ENCODE measurements around the gene UPK3A. TPM values are rescaled to one million over a fixed set of nuclear protein-coding genes. Genes with fewer than 3 reads are reported as not detected.

UPK3A gene
- total and polyA plus RNA-seq, 12 donors: 0.17 TPM; not detected in 11

GRCh38 chr22:45317551-45318167, 32.9 kb downstream of the UPK3A start:
- H3K4me3 ChIP-seq: no peak overlapping the region
- intact Hi-C loops (cut with DNase I): no loop called here
- no peak for TF ChIP-seq POLR2A (IDR thresholded peaks at IDR 0.05)
- TF ChIP-seq CTCF (IDR thresholded peaks at IDR 0.05): peak in 4 of 6 experiments; percentile 7 to 39 (median 18)
- H3K9me3 ChIP-seq (replicated peaks in 1 of 3): no peaks in the 10 kb centered on the region
- peak in 2 of 7 donors; percentile 37 to 67 for DNase-seq
- H3K4me1 ChIP-seq (replicated peaks in 1 of 2): peaks cover 0 to 22% of the 10 kb centered on the region in 2 donors
- 54 to 68% (median 59%) methylated on average over 15 to 19 of the region's 19 CpGs for WGBS, 4 donors
- no peaks in the 10 kb centered on the region for H3K27me3 ChIP-seq
- H3K36me3 ChIP-seq (replicated peaks in 1 of 2): no peaks in the 10 kb centered on the region
- H3K27ac ChIP-seq: peak overlapping the region in 3 of 5 donors; percentile 54 to 81 (median 70)

- TF ChIP-seq POLR2A (IDR thresholded peaks at IDR 0.05): no peak
- TF ChIP-seq CTCF (IDR thresholded peaks at IDR 0.05): no peak
- peaks cover 0 to 3% of the 10 kb centered on the region in 2 donors for H3K36me3 ChIP-seq (replicated peaks in 1 of 2)
- H3K4me3 ChIP-seq: no peak overlapping the region
- DNase-seq: peak; percentile 64 to 96 (median 75)
- peaks cover 0 to 22% of the 10 kb centered on the region in 2 donors for H3K4me1 ChIP-seq (replicated peaks in 1 of 2)
- WGBS, 4 donors: 10 to 14% (median 12%) methylated on average over 8 of the region's 8 CpGs
- H3K9me3 ChIP-seq (replicated peaks in 1 of 3): no peaks in the 10 kb centered on the region
- H3K27ac ChIP-seq: peak overlapping the region in 3 of 5 donors; percentile 54 to 81 (median 70)
- intact Hi-C loops (cut with DNase I): no loop called here
- H3K27me3 ChIP-seq: no peaks in the 10 kb centered on the region
These were observed 33.4 kb downstream of the UPK3A start for GRCh38 chr22:45318168-45318557.

GRCh38 chr22:45318558-45319323, 34.0 kb downstream of the UPK3A start:
- Histone ChIP-seq H3K4me3 (no peak overlapping the region), H3K9me3 (replicated peaks in 1 of 3) (no peaks in the 10 kb centered on the region), H3K27me3 (no peaks in the 10 kb centered on the region), H3K27ac (peak overlapping the region in 3 of 5 donors; percentile 9 to 81 (median 70)), H3K36me3 (replicated peaks in 1 of 2) (peaks cover 0 to 9% of the 10 kb centered on the region in 2 donors), H3K4me1 (replicated peaks in 1 of 2) (peaks cover 0 to 22% of the 10 kb centered on the region in 2 donors)
- intact Hi-C loops (cut with DNase I): no loop called here
- TF ChIP-seq POLR2A (IDR thresholded peaks at IDR 0.05) (no peak), CTCF (IDR thresholded peaks at IDR 0.05) (no peak)
- 65 to 76% (median 72%) methylated on average over 12 of the region's 12 CpGs for WGBS, 4 donors
- DNase-seq: no peak

GRCh38 chr22:45319324-45319685, 34.6 kb downstream of the UPK3A start:
- Histone ChIP-seq H3K27me3 (no peaks in the 10 kb centered on the region), H3K4me1 (replicated peaks in 1 of 2) (peaks cover 0 to 22% of the 10 kb centered on the region in 2 donors), H3K36me3 (replicated peaks in 1 of 2) (peaks cover 0 to 15% of the 10 kb centered on the region in 2 donors), H3K9me3 (replicated peaks in 1 of 3) (no peaks in the 10 kb centered on the region), H3K4me3 (no peak overlapping the region), H3K27ac (peak overlapping the region in 2 of 5 donors; percentile 70 to 81)
- TF ChIP-seq CTCF (IDR thresholded peaks at IDR 0.05): no peak
- TF ChIP-seq POLR2A (IDR thresholded peaks at IDR 0.05): no peak
- no peak for DNase-seq
- intact Hi-C loops (cut with DNase I): no loop called here
- 62 to 72% (median 66%) methylated on average over 5 of the region's 5 CpGs for WGBS, 4 donors

Data from adrenal gland (tissue), 12 donors.